GM18508 (cell line): ENCODE results near the gene TMPRSS9.

Experiments used
- ATAC-seq: cut with Tn5 transposase; IDR thresholded peaks from one replicate; pipeline ENCODE4 v1.9.1; 2021; ENCODE audit warnings: moderate number of reproducible peaks; ENCODE audit not compliant: insufficient read depth, unreplicated experiment

The TMPRSS9 gene

DNA sequence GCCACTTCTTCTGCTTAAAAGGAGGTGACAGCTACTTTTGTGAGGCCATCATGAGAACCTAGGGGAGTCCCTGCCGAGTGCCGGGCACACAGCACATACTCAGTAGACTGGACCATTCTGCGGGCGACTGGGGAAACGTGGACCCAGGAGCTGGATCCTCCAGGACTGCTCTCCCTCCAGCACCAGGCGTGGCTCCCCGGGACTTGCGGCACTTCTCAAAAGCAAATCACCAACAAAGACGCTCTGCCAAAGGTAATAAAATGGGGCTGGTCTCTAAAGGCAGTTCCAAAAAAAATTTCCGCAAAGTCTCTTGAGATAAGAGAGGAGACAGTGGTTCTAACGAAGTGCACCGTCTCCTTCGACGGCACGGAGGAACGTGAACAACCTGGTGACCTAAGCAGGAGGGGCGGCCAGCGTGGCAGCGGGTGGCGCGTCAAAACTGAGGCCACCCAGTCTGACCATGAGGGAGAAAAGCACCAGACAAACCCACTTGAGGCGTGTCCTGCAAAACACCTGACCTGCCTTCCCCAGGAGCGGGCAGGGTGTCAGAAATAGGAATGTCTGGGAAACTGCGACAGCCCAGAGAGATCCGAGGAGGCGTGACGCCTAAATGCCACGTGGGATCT is 1.4 kb upstream of the TMPRSS9 start:
- no peak for ATAC-seq

DNA sequence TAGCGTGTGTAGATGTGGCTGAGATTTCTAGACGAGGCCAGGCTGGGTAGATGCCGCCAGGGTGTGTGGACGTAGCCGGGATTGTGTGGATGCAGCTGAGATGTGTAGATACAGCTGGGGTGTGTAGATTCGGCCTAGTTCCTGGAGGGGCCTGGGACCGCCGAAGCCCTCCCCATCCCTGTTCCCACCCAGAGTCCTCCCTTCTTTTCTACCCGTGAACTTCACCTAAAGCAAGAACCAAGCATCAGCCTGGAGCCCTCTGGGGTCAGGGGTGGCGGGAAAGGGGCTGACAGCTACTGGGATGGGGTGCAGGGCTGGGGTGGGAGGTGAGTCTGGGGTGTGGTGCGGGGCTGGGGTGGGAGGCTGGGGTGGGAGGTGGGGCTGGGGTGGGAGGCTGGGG is 768 bp downstream of the TMPRSS9 start:
- ATAC-seq, result no peak

DNA sequence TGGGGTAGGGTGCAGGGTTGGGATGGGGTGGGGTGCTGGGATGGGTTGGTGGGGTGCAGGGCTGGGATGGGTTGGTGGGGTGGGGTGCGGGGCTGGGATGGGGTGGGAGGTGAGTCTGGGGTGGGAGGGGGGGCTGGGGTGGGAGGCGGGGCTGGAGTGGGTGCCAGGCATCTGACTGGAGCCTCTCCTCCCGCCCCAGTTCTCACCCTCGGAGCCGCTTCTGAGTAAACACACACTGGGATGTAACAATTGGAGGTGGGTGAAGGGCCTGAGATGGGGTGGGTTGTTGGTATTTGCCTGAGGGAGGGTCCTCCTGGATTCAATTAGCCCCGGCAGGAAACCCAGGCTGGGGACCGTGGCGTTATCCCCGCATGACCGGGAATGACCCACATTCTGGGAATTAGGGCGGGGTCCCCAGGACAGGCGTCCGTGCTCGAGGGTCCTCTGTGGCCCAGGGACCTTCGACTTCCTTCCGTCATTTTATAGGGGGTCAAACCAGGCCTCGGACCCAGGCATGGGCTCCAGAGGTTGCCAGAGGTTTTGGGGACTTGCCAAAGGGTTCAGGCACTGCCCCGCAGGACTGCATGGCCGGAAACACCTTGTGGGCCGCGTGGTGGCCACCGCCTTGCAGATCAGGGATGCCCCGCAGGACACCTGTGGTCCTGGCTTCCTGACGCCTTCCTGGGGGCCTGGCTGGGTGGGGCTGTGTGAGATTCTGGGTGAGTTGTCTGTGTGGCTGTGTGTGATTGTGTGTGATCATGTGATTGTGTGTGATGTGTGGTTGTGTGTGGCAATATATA is 1.4 kb downstream of the TMPRSS9 start:
- ATAC-seq, result no peak

DNA sequence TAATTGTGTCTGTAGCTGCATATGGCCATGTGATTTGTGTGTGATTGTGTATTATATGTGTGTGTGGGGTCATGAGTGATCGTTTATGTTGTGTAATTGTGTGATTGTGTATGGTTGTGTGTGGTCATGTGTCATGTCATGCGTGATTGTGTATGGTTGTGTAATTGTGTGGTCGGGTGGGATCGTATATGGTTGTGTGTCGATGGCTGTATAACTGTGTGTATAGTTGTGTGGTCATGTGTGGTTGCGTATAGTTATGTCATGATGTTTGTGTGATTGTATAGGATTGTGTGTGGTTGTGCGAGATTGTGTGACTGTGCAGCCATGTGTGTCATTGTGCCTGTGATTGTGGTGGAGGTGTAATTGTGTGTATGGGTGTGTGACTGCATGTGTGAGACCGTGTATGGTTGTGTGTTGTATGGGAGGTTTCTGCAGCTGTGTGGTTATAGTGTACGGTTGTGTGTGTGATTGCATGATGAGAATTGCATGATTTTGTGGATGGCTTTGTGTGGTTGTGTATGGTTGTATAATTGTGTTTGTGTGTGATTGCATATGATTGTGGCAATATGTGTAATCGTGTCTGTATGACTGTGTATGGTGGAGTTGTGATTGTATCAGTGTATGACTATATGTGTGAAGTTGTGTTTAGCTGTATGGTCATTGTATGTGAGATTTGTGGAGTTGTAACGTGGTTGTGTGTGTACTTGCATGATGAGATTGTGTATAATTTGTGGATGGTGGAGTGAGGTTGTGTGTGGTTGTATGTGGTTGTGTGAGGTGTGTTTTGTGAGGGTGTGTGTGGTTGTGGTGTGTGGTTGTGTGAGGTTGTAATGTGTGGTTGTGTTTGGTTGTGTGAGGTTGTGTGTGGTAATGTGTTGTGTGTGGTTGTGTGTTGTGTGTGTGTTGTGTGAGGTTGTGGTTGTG is 2.2 kb downstream of the TMPRSS9 start:
- no peak for ATAC-seq

DNA sequence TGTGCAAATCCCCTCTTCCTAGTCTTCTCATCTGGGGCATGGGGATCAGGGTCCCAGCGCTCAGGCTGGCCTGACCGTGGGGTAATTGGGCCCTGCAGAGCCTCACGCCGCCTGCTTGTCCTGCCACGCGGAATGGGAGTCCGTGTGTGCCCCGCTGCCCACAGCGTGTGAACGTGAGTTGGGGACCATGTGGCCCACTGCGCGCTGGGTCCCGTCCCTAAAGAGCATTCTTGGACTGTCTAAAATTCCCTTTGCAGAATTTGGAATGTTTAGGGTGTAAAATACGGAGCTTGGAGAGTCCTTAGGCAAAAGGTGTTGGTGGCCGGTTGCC is 2.9 kb downstream of the TMPRSS9 start:
- ATAC-seq, result no peak

DNA sequence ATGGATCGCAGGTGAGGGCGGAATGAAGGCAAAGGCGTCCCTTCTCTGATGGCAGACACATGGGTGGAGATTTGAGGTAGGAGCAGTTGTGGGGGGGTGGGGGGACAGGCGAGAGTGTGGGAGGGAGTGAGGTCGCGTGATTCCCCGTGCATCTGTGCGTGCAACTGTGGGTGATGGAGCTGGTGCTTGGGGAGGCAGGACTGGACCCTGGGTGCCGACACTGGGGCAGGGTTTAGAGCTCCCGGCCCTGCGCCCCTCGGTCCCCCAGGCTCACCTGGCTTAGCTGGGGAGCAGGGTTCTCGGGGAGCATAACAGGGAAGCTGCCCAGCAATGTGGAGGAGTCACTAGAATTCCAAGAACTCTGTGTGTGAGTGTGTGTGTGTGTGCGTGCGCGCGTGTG is 3.4 kb downstream of the TMPRSS9 start:
- ATAC-seq, result no peak

DNA sequence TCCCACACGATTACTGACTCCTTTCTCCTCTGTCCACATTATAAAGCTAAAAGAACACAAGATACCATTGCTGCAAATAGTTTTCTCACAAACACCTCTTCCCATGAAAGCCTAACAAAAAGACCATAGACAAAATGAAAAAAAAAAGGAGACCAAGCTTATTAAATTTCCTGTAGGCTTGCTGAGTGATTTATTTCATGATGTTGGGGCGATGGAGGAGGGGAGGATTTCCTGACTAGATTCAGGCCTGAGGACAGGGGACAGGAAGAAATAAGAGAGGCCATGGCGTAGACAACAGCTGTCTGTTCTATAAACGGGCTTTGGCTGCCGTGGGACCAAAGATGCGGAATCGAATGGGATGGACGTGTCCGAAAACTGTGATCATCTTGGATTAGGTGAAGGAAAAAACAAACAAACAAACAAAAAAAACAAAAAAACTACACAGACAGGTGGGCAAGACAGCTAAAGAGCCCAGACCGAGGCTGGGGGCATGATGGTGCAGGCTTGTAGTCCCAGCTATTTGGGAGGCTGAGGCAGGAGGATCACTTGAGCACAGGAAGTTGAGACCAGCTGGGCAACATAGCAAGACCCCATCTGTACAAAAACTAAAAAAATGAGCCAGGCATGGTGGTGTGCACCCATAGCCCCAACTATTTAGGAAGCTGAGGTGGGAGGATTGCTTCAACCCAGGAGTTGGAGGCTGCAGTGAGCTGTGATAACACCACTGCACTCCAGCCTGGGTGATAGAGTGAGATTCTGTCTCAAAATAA is 5.3 kb downstream of the TMPRSS9 start:
- no peak for ATAC-seq

DNA sequence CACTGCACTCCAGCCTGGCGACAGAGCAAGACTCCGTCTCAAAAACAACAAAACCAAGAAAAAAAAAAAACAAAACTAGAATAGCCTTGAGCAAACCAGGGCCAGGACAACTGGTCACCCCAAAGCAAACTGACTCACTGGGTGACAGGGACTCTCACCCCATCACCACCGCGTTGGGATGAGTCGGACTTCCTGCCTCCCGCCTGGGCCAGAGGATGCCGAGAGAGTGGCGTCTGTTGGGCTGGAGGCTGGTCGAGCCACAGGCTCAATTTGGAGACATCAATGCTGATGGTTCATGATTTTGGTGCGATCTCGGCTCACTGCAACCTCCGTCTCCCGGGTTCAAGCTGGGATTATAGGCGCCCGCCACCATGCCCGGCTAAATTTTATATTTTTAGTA is 11.6 kb downstream of the TMPRSS9 start:
- no peak for ATAC-seq

DNA sequence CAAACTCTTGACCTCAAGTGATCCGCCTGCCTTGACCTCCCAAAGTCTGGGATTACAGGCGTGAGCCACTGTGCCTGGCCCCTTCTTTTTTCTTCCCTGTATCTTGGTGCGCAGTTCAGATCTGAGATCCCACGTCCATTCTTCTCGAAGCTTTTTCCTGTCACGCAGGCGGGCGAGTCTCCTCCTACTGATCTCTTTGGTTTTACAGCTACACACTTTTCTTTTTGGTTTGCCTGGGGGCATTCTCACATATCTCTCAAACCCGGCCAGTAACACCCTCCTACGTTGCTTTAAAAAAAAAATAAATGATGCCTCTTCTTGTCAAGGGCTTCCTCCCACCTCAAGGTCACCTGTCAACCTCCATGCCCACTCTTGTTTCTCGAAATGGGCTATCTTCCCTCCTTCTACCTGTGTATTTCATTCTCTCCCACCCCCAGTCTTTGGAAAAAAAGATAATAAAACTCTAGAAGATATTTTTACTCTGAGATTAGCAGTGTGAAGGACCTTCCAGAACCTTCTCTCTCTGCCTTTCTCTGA is 12.1 kb downstream of the TMPRSS9 start:
- no peak for ATAC-seq

DNA sequence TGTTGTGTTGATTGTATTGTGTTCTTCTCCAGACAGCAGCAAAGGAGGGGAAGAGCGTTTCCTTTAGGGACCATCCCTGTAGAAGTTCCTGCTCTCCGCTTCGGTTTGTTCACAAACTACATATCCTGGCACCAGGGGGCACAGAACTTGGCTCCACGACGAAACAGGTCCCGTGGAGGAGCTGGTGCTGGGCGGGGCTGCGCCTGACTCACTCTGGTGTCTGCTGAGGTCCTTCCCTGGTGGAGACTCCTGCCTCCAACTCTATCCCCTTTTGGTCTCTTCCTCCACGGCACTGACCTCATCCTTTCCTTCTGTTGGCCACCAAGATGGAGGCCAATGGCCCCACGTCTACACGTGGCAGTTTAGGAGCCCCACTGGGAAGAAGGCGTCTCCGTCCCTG is 14.7 kb downstream of the TMPRSS9 start:
- no peak for ATAC-seq

DNA sequence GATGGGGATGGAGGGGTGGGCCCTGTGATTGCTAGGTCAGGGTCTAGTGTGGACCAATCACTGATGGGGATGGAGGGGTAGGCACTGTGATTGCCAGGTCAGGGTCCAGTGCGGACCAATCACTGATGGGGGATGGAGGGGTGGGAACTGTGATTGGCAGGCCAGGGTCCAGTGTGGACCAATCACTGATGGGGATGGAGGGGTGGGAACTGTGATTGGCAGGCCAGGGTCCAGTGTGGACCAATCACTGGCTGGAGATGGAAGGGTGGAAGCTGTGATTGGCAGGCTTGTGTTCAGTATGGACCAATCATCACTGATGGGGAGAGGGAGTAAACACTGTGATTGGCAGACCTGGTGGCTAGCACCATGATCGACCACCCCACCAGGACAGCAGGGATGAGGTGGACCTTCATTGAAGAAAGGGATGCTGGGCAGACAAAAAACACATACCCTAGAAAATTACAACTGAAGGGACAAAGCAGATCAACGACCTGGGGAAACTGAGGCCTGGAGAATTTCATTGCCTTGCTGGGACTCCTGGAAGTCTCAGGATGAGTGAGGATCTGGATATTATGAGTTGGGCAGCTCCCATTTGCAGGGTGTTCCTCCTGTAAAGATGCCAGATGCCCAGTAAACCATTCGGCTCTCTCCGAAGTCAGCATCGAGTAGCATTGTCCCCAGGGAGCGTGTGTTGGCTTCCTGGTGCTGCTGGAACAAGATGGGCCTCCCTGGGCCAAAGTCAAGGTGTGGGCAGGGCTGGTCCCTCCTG is 15.5 kb downstream of the TMPRSS9 start:
- ATAC-seq, result no peak

DNA sequence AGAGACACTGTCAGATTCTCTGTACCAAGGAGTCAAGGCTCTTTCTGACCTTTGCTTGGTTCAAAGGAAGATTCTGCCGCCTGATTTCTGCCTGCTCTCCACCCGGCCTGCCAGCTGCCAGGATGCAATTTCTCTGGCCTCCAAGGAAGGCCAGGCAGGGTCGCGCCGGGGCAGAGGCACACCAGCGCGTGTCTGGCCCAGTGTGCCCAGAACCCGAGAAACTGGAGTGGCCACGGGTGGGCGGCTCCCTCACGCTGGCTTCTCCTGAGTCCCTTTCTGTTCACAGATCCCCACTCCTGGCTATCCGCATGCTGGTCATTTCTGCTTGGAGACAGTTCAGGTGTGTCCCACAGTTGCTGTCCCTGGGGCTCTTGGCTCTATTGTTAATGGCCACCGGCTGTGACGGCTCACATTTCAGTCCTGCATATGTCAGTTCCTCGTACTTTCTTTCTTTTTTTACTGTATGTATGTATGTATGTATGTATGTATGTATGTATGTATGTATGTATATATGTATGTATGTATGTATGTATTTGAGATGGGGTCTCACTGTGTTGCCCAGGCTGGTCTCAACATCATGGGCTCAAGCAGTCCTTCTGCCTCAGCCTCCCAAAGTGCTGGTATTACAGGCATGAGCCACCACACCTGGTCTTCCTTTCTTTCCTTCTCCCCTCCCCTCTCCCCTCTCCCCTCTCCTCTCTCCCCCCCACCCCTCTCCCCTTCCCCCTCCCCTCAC is 16.9 kb downstream of the TMPRSS9 start:
- no peak for ATAC-seq

DNA sequence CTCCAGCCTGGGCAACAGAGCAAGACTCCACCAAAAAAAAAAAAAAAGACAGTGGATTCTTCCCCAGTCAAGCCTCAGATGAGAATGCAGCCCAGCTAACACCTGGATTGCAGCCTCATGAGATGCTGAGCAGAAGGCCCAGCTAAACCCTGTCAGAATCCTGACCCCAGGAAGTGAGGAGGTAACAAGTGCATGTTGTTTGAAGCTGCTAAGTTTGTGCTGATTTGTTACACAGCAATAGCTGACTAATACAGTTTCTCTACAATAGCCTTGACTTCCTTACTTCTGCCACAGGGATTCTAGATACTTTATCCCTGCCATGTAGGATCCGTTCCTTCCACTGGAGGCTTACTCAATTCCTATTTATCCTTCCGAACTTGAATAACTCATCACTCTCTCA is 20.5 kb downstream of the TMPRSS9 start:
- no peak for ATAC-seq

DNA sequence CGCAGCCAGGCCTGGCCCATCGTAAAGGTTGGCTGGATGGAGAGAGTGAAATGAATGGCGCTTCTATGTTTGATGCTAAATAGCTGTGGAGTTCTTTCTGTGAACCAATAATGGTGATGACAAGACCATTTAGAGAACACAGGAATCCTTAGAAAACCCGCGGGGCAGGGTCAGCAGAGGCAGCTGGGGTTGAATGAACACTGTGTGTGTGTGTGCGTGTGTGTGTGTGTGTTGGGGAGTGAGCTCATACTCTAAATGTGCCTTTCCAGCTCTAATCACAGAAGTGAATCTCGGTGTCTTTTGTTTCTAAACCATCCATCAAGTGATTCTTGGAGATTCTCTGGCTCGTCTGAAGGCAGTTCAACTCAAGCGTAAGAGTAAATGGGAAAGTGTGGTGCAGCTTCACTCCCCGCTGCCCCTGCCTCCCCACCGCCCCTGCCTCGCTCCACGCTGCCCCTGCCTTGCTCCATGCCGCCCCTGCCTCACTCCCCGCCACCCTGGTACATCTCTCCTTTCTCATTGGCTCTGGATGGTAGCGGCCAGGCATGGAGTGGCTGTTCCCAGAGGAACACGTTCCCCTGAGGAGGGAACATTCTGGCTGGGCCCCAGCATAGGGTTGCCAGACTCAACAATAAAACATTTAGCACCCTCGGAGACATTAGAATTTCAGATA is 21.2 kb downstream of the TMPRSS9 start:
- ATAC-seq, result no peak

DNA sequence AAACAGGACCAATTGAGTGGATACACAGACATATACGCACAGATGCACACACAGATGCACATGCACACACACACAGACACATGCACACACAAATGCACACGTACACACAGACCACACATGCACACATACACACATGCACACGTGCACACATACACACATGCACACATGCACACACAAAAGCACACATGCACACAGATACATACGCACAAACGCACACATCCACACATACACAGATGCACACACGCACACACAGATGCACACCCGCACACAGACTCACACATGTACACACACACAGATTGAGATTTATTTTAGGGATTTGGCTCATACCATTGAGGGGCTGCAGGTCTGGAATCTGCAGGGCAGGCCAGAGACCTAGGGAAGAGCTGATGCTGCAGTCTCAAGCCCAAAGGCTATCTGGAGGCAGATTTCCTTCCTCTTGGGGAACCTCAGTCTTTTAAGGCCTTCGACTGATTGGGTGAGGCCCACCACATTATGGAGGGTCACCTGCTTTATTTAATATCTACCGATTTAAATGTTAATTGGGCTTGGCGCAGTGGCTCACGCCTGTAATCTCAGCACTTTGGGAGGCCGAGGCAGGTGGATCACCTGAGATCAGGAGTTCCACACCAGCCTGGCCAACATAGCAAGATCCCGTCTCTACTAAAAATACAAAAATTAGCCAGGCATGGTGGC is 22.6 kb downstream of the TMPRSS9 start:
- ATAC-seq, result no peak

DNA sequence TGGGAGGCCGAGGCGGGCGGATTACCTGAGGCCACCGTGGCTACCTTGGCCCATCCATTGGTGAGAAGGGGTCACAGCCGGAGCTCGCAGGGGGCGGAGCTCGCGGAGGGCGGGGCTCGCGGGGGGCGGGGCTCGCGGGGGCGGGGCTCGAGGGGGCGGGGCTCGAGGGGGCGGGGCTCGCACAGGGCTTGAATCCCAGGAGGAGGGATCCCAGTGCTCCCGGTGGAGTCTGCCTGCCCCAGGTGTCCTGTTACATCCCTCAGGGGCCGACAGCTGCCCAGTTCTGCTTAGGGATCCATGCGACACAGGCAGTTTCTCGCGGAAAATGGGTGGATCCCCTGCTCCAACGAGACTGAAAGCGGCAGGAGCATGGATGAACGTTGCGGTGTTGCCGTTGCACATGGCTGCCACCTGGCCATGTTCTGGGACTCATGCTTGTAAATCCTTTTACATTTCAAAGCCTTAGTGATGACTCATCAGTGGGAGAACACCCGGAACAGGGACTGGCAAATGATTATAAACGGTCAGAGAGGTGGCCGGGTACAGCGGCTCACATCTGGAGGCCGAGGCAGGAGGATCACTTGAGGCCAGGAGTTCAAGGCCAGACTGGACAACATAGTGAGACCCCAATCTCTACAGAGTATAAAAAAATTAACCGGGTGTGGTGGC is 25.1 kb downstream of the TMPRSS9 start:
- ATAC-seq, result no peak
